ENCODE results near the gene BARX2. TPM values are rescaled to one million over a fixed set of nuclear protein-coding genes. Genes with fewer than 3 reads are reported as not detected.

Gene BARX2
- polyA plus RNA-seq, 1 donor, result 0.31 TPM

- no peak for DNase-seq
Measured at GRCh38 chr11:129404731-129405130, 29.1 kb downstream of the BARX2 start.

DNA sequence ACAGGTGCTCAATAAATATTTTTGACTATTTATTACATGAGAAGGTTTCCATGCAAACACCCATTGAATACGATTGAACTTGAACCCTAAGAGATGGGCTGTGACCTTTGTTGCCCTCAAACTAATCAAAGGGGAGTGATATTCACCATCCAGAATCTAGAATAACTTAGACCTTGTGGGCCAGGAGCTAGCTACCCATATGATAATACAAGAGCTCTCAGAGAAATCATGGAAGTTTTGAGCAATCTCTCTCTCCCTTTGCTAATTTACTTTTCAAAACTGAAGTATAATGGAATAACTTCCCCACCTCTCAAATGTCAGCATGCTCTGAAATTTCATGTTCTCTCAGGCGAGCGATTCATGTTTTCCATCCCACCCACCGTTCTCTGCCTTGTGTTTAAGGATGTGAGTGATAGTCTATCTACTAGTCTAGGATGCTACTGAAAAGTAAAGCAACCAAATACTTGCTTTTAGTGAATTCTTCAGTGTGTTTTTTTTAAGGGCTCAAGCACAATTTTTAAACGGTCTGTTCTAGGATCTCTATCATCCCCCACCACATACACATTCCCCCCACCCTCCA lies 33.3 kb downstream of the BARX2 start:
- no peak for DNase-seq

GRCh38 chr11:129410395-129410960 lies 34.8 kb downstream of the BARX2 start:
- no peak for DNase-seq

DNA sequence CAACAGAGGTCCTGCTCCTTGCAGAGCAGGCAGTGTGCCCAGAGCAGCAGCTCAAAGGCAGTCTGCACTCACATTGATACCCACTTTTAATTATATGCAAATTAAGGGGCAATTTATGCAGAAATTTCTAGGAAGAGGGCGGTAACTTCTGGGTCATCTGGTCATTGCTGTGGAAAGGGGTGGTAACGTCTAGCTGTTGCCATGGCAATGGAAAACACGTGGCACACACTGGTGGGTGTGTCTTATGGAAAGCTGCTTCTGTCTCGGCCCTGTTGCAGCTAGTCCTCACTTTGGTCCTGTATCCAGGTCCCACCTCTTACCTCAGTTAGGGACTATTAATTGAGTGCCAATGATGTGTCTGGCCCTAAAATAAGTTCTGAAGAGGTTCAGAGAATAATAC lies 36.8 kb downstream of the BARX2 start:
- no peak for DNase-seq

DNA sequence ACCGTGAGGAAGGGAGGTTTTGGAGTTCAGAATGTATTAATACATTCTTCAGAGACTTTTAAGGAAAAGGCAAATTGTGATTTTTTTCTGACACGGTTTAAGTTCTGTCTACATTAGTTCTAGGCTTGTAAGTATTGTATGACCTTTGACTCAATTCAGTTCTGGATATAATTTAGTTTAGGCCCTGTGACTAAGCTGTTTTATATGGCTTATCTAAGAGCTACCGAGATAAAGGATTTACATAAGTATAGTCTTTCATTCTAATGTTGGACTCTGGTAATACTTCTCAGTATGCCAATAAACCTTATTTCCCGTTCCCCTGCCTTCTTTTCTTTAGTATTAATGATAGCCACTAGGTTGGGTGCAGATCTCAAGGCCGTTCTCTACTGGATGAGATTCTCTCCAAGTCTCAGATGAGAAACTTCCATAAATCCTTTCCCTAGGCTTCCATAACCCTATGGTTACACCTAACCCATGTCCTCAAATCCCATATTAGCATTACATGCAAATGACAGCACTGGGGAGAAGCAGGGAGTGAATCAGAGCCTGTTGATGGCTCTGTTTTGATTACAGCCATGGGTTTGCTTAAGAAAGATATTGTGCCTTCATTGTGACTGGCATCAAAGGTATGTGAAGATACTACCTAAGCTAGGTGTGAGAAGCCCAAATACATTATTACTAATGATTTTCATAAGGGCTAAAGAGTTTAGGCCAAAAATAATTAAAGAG lies 38.7 kb downstream of the BARX2 start:
- no peak for DNase-seq

DNA sequence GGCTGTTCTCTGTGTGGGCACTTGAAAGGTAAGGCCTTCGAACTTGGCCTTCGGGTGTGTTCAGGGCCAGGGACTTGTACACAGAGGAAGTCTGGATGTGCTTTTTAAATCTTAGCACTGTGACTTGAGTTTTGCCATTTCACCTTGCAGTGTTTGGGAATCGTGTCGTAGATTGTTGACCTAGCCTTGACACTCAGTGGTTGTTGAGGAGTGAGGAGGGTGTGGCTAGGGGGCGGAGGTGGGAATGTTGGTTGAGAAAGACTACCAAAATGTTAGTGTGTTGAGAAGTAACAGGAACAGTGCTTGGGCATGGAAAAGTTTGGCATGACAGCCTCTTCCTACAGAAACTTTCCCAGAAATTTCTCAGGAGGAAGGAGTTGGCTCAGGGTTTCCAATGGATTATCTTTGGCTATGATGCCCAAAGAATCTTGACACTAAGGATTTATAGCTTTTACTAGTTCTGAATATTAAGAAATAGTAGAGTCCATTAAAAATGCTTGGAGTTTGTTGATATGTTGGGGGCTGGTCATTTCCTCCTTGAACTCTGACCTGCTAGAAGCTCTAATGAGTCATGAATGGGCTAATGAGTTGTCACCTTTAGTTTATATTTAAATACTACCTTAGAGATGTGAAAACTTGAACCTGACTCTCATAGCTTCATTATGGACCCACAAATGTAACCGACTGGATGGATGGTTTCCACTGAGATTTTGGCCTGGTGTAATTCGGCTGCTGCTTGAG lies 40.6 kb downstream of the BARX2 start:
- no peak for DNase-seq

- DNase-seq, result no peak
Measured at GRCh38 chr11:129417458-129417857, 41.8 kb downstream of the BARX2 start.

DNA sequence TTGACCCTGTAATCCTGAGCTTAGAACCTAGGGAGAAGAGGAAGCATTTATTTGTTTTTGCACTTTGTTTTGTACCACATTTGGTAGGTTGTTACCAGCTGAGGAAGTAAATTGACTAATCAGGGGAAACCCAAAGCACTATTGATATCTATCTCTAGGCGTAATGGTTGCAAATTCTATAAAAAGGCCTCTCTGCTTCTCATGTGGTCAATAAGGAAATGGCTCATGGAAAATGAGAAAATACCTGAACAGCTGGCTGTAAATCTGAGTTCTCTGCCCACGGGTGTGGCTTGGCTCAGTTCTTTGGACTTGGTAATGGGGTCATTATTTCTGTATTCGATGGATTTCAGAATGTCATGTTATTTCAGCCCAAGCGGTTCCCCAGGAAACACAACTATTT lies 42.4 kb downstream of the BARX2 start:
- no peak for DNase-seq

DNA sequence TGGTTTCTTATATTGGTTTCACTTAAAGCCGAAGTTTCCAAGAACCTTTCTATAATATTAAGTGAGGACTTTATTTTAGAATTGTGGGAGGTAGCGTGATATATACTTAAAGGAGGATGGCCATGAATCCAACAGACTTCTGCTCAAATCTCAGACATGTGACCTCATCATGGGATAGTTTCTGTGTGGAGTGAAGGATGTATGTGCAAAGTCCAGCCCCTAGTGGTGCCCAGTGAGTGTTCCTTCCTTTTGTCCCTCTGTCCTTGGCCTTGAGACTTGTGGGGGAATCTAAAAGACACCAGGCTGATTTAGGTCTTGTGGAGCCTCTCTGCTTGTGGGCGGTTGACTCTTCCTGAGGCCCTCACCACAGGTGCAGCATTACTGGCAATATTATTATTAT lies 43.7 kb downstream of the BARX2 start:
- no peak for DNase-seq

GRCh38 chr11:129423426-129423825 lies 47.8 kb downstream of the BARX2 start:
- no peak for DNase-seq

DNA sequence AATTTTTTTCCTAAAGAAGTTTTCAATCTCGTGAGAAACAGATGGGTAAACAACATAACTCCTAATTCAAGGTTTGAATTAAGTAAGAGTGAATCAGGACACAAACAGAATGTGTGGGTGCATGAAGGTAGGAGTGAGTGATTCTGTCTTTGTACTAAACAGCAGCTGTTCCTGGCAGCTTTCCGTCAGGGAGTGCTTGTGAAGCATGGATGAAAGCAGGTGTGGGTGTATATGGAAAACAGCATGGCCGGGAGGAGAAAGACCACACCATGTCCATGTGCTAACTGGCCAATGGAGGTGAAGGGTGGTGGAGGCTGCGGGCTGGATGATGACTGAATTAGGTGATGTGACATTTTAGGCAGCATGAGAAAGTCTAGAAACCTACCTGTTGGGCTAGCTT lies 49.6 kb downstream of the BARX2 start:
- no peak for DNase-seq

GRCh38 chr11:129426038-129426437 lies 50.4 kb downstream of the BARX2 start:
- no peak for DNase-seq

- no peak for DNase-seq
Measured at GRCh38 chr11:129426776-129427175, 51.1 kb downstream of the BARX2 start.

GRCh38 chr11:129427376-129427775 lies 51.7 kb downstream of the BARX2 start:
- no peak for DNase-seq

GRCh38 chr11:129427816-129428406 lies 52.3 kb downstream of the BARX2 start:
- DNase-seq, result no peak

DNA sequence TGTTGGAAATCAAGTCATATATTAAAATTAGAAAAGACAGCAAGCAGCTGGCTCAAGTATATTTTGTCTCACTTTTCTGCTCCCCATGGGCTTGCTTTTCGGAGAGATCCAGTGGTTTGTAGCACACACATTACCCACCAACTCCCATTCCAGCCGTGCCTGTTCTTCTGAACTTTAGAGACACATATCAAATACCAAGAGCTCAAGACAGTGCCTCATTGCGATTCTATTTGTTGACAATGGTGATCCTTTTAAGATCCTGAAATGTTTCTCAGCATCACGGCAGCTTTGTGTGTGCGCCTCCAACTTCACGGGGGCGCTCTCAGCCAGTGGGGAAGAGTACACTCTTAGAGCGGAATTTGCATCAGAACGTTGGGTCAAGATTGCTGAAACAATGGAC lies 52.9 kb downstream of the BARX2 start:
- DNase-seq, result no peak

DNA sequence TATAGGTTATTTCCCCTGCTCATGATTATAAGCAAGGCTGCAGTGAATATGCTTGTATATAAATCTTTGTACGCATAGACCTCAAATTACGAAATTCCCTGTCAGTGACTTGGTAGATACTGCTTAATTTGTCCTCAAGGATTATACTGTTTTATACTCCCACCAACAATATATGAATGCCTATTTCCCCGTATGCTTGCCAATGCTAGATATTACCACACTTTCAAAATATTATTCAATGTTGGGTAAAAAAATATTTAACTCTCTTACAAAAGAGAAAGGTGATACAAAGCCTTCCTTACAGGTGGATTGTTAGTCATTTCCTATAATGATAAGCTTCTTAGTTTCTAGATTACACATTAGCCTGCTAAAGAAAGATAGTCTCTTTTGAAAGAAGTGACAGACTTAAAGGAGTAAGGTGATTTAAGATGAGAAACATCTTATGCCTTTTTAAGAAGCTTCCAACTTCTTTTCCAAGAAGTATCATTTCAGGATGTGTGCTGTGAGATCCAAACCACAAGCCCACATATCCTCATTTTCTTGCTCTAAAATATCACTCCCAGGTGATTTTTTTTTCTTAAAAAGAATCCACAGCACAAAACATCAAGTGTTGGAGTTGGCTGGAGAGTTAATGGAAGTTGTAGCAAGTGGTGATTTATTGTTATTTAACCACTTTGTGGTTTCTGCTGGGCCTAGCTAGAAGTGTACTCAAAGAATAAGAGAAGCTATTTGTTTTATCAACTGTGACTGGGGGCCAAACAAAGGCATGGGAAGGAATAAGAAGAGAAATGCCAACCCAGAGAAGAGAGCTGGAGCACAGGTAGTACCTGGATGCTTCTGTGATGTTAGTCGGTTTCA lies 59.2 kb downstream of the BARX2 start:
- no peak for DNase-seq

DNA sequence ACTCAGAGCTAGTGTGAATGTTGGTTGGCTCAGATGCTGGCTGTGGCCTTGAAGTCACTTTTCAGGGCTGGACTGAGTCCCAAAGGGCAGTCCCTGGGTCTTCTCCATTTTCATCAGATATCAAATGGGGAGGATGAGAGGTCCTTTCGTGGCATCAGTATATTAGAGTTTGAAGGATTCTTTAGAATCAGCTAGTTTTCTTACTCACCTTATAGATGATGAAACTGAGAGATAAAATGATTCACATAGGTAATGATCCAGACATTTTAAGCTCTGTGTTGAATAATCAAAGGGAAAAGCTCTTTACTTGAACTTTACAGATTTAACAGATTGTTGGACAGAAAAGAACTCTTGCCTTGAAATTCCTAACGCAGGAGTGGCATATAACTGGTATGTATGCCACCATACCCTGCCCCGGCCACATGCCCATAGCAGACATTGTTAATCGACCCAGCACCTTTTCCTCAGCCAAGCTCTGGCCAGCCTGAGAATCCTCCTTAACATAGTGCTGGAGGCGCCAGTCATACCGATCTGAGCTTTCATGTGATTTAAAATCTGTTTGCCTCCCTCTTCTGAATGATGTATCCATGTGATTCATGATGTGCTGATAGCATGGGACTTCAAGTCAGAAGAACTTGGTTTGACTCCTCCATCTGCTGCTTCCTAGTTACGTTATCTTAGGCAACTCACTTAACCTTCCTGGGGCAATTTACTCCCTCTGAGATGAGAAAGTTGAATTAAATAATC lies 60.0 kb downstream of the BARX2 start:
- no peak for DNase-seq

DNA sequence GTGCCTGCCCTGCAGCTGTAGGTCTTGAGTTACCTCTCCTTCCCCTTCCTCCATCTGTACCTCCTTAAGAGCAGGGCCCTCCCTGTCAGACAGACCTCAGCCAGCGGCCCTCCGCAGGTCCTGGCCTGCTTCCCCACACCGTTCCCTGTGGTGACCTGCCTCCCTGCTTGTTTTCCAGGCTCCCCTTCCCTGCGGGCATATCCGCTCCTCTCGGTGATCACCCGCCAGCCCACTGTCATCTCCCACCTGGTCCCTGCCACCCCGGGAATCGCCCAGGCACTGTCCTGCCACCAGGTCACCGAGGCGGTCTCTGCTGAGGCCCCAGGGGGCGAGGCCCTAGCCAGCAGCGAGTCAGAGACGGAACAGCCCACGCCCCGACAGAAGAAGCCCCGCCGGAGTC lies 60.9 kb downstream of the BARX2 start:
- DNase-seq, result no peak

GRCh38 chr11:129440028-129440713 lies 64.5 kb downstream of the BARX2 start:
- DNase-seq, result no peak

GRCh38 chr11:129442171-129442570 lies 66.5 kb downstream of the BARX2 start:
- no peak for DNase-seq

All from hindlimb muscle (tissue), 1 donor.